ENCODE measurements around the gene NECTIN4.

- TF ChIP-seq, protein P1, sequence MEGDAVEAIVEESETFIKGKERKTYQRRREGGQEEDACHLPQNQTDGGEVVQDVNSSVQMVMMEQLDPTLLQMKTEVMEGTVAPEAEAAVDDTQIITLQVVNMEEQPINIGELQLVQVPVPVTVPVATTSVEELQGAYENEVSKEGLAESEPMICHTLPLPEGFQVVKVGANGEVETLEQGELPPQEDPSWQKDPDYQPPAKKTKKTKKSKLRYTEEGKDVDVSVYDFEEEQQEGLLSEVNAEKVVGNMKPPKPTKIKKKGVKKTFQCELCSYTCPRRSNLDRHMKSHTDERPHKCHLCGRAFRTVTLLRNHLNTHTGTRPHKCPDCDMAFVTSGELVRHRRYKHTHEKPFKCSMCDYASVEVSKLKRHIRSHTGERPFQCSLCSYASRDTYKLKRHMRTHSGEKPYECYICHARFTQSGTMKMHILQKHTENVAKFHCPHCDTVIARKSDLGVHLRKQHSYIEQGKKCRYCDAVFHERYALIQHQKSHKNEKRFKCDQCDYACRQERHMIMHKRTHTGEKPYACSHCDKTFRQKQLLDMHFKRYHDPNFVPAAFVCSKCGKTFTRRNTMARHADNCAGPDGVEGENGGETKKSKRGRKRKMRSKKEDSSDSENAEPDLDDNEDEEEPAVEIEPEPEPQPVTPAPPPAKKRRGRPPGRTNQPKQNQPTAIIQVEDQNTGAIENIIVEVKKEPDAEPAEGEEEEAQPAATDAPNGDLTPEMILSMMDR (IDR thresholded peaks at IDR 0.05), result peak in 1 of 3 experiments; percentile 19
- TF ChIP-seq POLR2A (IDR thresholded peaks at IDR 0.05), result no peak
Measured at GRCh38 chr1:161098210-161099068, 9.1 kb upstream of the NECTIN4 start, which contains the start of gene KLHDC9.
